Liver (tissue), 9 donors: ENCODE measurements around the gene OR10G8. TPM values are rescaled to one million over a fixed set of nuclear protein-coding genes. Genes with fewer than 3 reads are reported as not detected.
"Not testable (repeated sequence)": the region's sequence is repeated elsewhere in the genome, so short reads cannot be mapped to it uniquely, and the experiment has no call there.

ENCODE experiments used
- DNase-seq: peaks from one replicate; pipeline ENCODE4 v3.0.0-alpha.2; 2017; ENCODE audit warnings: low spot score
- H3K27ac ChIP-seq, 2 donors: one replicate each; pipeline ENCODE4 v1.7.0; 2013; ENCODE audit warnings: inconsistent platforms in 2 of 2, low read length in 2 of 2, control low read depth in 1 of 2, low read depth in 1 of 2, mild to moderate bottlenecking in 1 of 2
- H3K27me3 ChIP-seq, 4 donors: one replicate each; pipeline versions ENCODE4 v1.6.1 to v1.7.0; 2013; ENCODE audit warnings: low read length in 3 of 4, inconsistent platforms in 1 of 4, mild to moderate bottlenecking in 1 of 4, moderate library complexity in 1 of 4; ENCODE audit not compliant: control insufficient read depth in 4 of 4, insufficient read depth in 4 of 4
- H3K36me3 ChIP-seq, 4 donors: one replicate each; pipeline versions ENCODE4 v1.6.1 to v1.7.0; 2013; ENCODE audit warnings: low read length in 3 of 4, mild to moderate bottlenecking in 3 of 4, low read depth in 1 of 4, moderate library complexity in 1 of 4; ENCODE audit not compliant: control insufficient read depth in 4 of 4, insufficient read depth in 3 of 4
- H3K4me1 ChIP-seq, 4 donors: one replicate each; pipeline versions ENCODE4 v1.6.1 to v1.7.0; 2013; ENCODE audit warnings: low read length in 3 of 4, mild to moderate bottlenecking in 3 of 4, moderate library complexity in 1 of 4; ENCODE audit not compliant: control insufficient read depth in 4 of 4, insufficient read depth in 4 of 4
- H3K4me3 ChIP-seq, 3 donors: one replicate each; pipeline versions ENCODE4 v1.6.1 to v1.7.0; 2013; ENCODE audit warnings: low read length in 3 of 3, control low read depth in 1 of 3, low read depth in 1 of 3, mild to moderate bottlenecking in 1 of 3
- H3K9ac ChIP-seq, 2 donors: one replicate each; pipeline ENCODE4 v1.7.0; 2013; ENCODE audit warnings: low read length in 2 of 2, mild to moderate bottlenecking in 2 of 2, moderate library complexity in 2 of 2, control low read depth in 1 of 2, low read depth in 1 of 2
- H3K9me3 ChIP-seq, 4 donors: one replicate each; pipeline versions ENCODE4 v1.6.1 to v1.7.0; 2013; ENCODE audit warnings: low read length in 3 of 4; ENCODE audit not compliant: control insufficient read depth in 4 of 4
- EGR1 ChIP-seq, 2 donors: IDR thresholded peaks; 2 replicates each; pipeline ENCODE4 v1.6.1; 2016 to 2018; ENCODE audit warnings: antibody characterized with exemption in 2 of 2, low read depth in 2 of 2
- GABPA ChIP-seq, 2 donors: IDR thresholded peaks in 1 of 2; conservative IDR thresholded peaks in 1 of 2; 2 replicates each; pipeline ENCODE4 v1.6.1; 2016; ENCODE audit warnings: antibody characterized with exemption in 2 of 2, mild to moderate bottlenecking in 1 of 2, moderate library complexity in 1 of 2
- HNF4A ChIP-seq, 2 donors: conservative IDR thresholded peaks; 2 replicates each; pipeline ENCODE4 v1.6.1; 2016; ENCODE audit warnings: antibody characterized with exemption in 2 of 2, mild to moderate bottlenecking in 2 of 2
- HNF4G ChIP-seq: IDR thresholded peaks from 2 replicates; pipeline ENCODE4 v1.6.1; 2016; ENCODE audit warnings: antibody characterized with exemption
- JUND ChIP-seq, 2 donors: IDR thresholded peaks; 2 replicates each; pipeline ENCODE4 v1.6.1; 2016; ENCODE audit warnings: antibody characterized with exemption in 2 of 2
- NR2F2 ChIP-seq: IDR thresholded peaks from 2 replicates; pipeline ENCODE4 v1.6.1; 2016; ENCODE audit warnings: antibody characterized with exemption
- RAD21 ChIP-seq, 2 donors: IDR thresholded peaks; 2 replicates each; pipeline ENCODE4 v1.6.1; 2016; ENCODE audit warnings: antibody characterized with exemption in 2 of 2, mild to moderate bottlenecking in 2 of 2
- REST ChIP-seq: IDR thresholded peaks from 2 replicates; pipeline ENCODE4 v1.6.1; 2016; ENCODE audit warnings: antibody characterized with exemption, mild to moderate bottlenecking
- SP1 ChIP-seq: IDR thresholded peaks from 2 replicates; pipeline ENCODE4 v1.6.1; 2018; ENCODE audit warnings: antibody characterized with exemption, mild to moderate bottlenecking
- TAF1 ChIP-seq: conservative IDR thresholded peaks from 2 replicates; pipeline ENCODE4 v1.6.1; 2016; ENCODE audit warnings: antibody characterized with exemption, mild to moderate bottlenecking
- YY1 ChIP-seq: IDR thresholded peaks from 2 replicates; pipeline ENCODE4 v1.6.1; 2016; ENCODE audit warnings: antibody characterized with exemption, mild to moderate bottlenecking
- ZBTB33 ChIP-seq: IDR thresholded peaks from 2 replicates; pipeline ENCODE4 v1.6.1; 2016; ENCODE audit warnings: antibody characterized with exemption
- WGBS: extraction: QIAGEN DNeasy Blood & Tissue Kit; methylation state at CpG from one replicate; pipeline ENCODE4 v1.1.7; 2013; 5-methylcytosine and 5-hydroxymethylcytosine counted together
- polyA plus RNA-seq, 2 donors: library from polyadenylated mRNA; stranded (reverse) in 1 of 2; unstranded in 1 of 2; fragments of 200-250 nt in 1 of 2; fragments of >200 nt in 1 of 2; fragmentation: Nextera tagmentation in 1 of 2; extraction: Ambion mirVana in 1 of 2; gene quantifications; one replicate each; pipeline versions ENCODE4 v1.2.1 to v1.2.3, GENCODE V29; 2013 to 2015
- total RNA-seq, 2 donors: library from RNA; depleted of rRNA; stranded (reverse); fragments of >200 nt; gene quantifications; one replicate each; pipeline ENCODE4 v1.2.3, GENCODE V29; 2014
- TF ChIP-seq, protein P1 (sequence below): fragments of 150-350 bp; IDR thresholded peaks from 2 replicates; pipeline ENCODE4 v1.5.1; 2017; ENCODE audit warnings: improper control_type of control experiment, low read depth, low read length; ENCODE audit not compliant: missing input control
- TF ChIP-seq, protein P2 (sequence below): IDR thresholded peaks from 2 replicates; pipeline ENCODE4 v1.6.1; 2016; ENCODE audit warnings: antibody characterized with exemption
- TF ChIP-seq, protein P3 (sequence below): IDR thresholded peaks from 2 replicates; pipeline ENCODE4 v1.6.1; 2016; ENCODE audit warnings: antibody characterized with exemption
- donor health status: healthy.
- donor health status: healthy.
- donor health status: healthy.
- donor health status: healthy.
- donor health status: healthy.

OR10G8 gene
- total and polyA plus RNA-seq, 4 donors, result not detected

GRCh38 chr11:124012697-124013096 is 13.9 kb upstream of the OR10G8 start, which contains the start of gene OR10G4:
TSS of gene OR10G4 (plus strand) at chr11:124012997. CDS start at chr11:124015575, 2,578 bp downstream.
- Histone ChIP-seq H3K36me3 (no peaks in the 10 kb centered on the region), H3K27ac (no peak within 1 kb of the TSS), H3K4me3 (no peak within 1 kb of the TSS), H3K27me3 (peaks cover 0 to 2% (median 0%) of the 10 kb centered on the region in 4 donors), H3K4me1 (no peaks in the 10 kb centered on the region), H3K9me3 (no peaks in the 10 kb centered on the region), H3K9ac (no peak within 1 kb of the TSS)
- TF ChIP-seq GABPA (IDR thresholded peaks at IDR 0.05 in 1 of 2, conservative IDR thresholded peaks at IDR 0.05 in 1 of 2) (no peak), JUND (IDR thresholded peaks at IDR 0.05) (no peak), HNF4G (no peak), TAF1 (no peak), RAD21 (IDR thresholded peaks at IDR 0.05) (no peak), ZBTB33 (no peak), EGR1 (IDR thresholded peaks at IDR 0.05; ENCODE audit: low read depth in 2 of 2) (no peak)
- DNase-seq, result no peak
- 69% methylated on average over 2 of the region's 2 CpGs for WGBS

DNA sequence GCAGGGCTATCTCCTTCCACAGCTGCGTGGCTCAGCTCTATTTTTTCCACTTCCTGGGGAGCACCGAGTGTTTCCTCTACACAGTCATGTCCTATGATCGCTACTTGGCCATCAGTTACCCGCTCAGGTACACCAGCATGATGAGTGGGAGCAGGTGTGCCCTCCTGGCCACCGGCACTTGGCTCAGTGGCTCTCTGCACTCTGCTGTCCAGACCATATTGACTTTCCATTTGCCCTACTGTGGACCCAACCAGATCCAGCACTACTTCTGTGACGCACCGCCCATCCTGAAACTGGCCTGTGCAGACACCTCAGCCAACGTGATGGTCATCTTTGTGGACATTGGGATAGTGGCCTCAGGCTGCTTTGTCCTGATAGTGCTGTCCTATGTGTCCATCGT is 10.8 kb upstream of the OR10G8 start:
- not testable (repeated sequence) for H3K9ac ChIP-seq, H3K27me3 ChIP-seq, H3K27ac ChIP-seq, DNase-seq, H3K4me1 ChIP-seq, H3K36me3 ChIP-seq, H3K9me3 ChIP-seq, H3K4me3 ChIP-seq
- WGBS, result 87% methylated on average over 7 of the region's 9 CpGs

DNA sequence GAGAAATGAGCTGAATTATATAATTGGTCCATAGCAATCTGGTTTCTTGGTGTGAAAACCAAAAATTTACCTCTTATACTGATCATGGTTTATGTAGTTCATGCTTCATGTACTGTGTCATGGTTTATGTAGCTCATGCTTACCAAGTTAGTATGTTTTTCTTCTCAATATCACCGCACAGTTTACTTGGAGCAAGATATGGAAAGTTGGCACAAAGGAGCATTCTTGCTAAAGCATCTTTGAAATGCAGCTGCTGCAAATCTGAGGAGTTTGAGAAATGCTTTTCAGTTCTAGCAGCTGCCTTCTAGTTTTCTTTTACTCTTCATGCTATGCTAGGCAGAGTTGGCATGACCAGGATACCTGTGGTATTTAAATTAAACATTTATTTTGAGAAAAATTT is 10.1 kb downstream of the OR10G8 start:
- no peaks in the 10 kb centered on the region for H3K4me1 ChIP-seq
- DNase-seq, result no peak
- TF ChIP-seq HNF4A (conservative IDR thresholded peaks at IDR 0.05), result no peak
- TF ChIP-seq, protein P1, sequence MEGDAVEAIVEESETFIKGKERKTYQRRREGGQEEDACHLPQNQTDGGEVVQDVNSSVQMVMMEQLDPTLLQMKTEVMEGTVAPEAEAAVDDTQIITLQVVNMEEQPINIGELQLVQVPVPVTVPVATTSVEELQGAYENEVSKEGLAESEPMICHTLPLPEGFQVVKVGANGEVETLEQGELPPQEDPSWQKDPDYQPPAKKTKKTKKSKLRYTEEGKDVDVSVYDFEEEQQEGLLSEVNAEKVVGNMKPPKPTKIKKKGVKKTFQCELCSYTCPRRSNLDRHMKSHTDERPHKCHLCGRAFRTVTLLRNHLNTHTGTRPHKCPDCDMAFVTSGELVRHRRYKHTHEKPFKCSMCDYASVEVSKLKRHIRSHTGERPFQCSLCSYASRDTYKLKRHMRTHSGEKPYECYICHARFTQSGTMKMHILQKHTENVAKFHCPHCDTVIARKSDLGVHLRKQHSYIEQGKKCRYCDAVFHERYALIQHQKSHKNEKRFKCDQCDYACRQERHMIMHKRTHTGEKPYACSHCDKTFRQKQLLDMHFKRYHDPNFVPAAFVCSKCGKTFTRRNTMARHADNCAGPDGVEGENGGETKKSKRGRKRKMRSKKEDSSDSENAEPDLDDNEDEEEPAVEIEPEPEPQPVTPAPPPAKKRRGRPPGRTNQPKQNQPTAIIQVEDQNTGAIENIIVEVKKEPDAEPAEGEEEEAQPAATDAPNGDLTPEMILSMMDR, result no peak
- no peak for TF ChIP-seq NR2F2
- TF ChIP-seq HNF4G, result no peak
- no peak for TF ChIP-seq JUND (IDR thresholded peaks at IDR 0.05)
- no peak for TF ChIP-seq SP1
- TF ChIP-seq YY1, result no peak
- no peak for TF ChIP-seq EGR1 (IDR thresholded peaks at IDR 0.05; ENCODE audit: low read depth in 2 of 2)
- no peak for TF ChIP-seq ZBTB33
- no peak for TF ChIP-seq REST
- TF ChIP-seq RAD21 (IDR thresholded peaks at IDR 0.05), result no peak
- TF ChIP-seq, protein P2, sequence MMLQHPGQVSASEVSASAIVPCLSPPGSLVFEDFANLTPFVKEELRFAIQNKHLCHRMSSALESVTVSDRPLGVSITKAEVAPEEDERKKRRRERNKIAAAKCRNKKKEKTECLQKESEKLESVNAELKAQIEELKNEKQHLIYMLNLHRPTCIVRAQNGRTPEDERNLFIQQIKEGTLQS, result no peak
- TF ChIP-seq, protein P3, sequence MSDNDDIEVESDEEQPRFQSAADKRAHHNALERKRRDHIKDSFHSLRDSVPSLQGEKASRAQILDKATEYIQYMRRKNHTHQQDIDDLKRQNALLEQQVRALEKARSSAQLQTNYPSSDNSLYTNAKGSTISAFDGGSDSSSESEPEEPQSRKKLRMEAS, result no peak
- H3K9me3 ChIP-seq, result no peaks in the 10 kb centered on the region
- H3K27ac ChIP-seq, result no peak overlapping the region
- peaks cover 0 to 2% (median 0%) of the 10 kb centered on the region in 4 donors for H3K27me3 ChIP-seq
- H3K4me3 ChIP-seq, result no peak overlapping the region
- no peak overlapping the region for H3K9ac ChIP-seq
- WGBS, result 88% methylated on average over 1 of the region's 1 CpG
- no peaks in the 10 kb centered on the region for H3K36me3 ChIP-seq
